AG08395 (cell line): ENCODE measurements around the gene IER3IP1.
"Not testable (repeated sequence)": the region's sequence is repeated elsewhere in the genome, so short reads cannot be mapped to it uniquely, and the experiment has no call there.

Experiments used
- DNase-seq: peaks from one replicate; pipeline ENCODE4 v3.0.0; 2012; ENCODE audit warnings: mixed read lengths, low spot score

Gene IER3IP1

DNA sequence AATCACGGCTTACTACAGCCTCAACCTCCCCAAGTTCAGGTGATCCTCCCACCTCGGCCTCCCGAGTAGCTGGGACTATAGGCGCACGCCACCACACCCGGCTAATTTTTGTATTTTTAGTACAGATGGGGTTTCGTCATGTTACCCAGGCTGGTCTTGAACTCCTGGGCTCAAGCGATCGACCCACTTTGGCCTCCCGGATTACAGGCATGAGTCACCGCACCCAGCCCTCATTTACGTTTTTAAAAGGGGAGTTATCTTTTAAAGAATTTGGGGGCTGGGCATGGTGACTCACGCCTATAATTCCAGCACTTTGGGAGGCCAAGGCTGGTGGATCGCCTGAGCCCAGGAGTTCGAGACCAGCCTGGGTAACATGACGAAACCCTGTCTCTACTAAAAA, 17.8 kb downstream of the IER3IP1 start:
- not testable (repeated sequence) for DNase-seq

DNA sequence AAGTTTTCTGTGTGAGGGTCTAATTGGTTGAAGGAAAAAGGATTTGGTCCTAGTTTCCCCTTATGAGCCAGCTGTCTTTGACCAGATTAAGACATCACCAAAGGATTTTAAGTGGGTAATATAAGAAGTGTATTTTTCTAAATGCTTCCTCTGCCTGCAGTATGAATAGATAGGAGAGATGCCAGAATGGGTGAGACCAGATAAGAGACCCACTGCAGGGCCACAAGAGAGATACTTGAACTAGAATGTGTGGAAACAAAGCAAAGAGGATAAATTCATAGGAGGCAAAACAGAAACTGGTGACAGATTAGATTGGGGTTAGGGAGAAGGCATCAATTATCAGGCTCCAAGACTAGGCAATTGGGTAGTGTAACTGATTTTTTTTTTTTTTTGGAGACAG, 24.7 kb downstream of the IER3IP1 start:
- DNase-seq = no peak

GRCh38 chr18:47150824-47151366, 25.3 kb downstream of the IER3IP1 start:
- no peak for DNase-seq

DNA sequence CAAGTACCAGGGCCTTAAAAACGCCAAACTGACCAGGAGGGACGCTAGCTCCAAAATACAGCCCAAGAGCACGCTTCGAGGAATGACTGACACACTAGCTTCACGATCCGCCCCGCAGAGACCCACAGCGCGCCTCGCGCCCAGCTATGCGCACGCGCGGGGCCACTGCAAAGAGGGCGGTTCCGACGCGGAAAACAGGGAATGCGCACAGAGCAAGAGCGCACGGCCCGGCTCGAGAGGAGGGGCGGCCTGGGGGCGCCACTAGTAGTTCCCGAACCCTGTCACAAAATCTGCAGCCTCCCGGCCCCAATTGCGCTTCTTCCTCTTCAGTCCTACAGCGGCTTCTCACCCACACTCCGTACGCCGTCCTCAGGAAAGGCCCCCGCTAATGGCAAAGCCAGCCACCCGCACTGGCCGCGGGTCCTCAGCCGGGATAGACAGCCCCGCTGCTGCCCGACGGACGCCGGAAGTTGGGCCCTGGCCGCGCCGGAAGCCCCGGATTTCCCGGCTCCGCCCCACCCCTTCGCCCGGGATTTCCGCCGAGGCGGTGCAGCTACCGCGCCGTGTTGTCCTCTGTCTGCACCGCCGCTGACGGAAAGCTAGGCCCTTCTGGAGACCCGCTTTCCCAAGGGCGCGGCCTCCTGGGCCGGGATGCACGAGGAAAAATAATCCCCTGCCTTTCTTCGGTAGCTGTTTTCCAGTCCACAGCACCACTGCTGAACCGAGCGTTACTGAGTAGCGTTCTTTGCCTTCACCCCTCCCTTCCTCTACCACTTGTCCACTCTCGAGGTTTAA, 25.9 kb downstream of the IER3IP1 start, which contains the start of gene HDHD2:
HDHD2 (minus strand) TSS at position 472 of the 795 bp plus-strand sequence. CDS start 14,061 bp downstream, outside the sequence.
- peak; percentile 90 for DNase-seq

GRCh38 chr18:47149457-47150028, 26.6 kb downstream of the IER3IP1 start:
- no peak for DNase-seq

DNA sequence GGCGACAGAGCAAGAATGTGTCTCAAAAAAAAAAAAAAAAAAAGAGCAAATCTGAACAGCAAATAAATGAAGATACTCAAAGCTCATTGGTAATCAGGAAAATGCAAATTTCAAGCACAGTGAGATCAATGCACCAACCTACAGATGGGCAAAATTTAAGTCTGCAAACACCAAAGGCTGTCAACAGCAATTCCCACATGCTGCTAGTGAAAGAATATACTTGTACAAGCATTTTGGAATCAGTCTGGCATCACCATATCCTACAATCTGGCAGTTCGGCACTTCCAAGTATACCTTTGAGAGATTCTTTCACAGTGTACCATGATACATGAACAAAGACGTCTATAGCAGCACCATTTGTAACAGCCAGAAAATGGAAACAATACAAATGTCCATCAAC, 30.0 kb downstream of the IER3IP1 start:
- no peak for DNase-seq

- DNase-seq = no peak
These were observed 32.2 kb downstream of the IER3IP1 start for GRCh38 chr18:47143899-47144485.

GRCh38 chr18:47143153-47143552, 33.0 kb downstream of the IER3IP1 start:
- DNase-seq = no peak

DNA sequence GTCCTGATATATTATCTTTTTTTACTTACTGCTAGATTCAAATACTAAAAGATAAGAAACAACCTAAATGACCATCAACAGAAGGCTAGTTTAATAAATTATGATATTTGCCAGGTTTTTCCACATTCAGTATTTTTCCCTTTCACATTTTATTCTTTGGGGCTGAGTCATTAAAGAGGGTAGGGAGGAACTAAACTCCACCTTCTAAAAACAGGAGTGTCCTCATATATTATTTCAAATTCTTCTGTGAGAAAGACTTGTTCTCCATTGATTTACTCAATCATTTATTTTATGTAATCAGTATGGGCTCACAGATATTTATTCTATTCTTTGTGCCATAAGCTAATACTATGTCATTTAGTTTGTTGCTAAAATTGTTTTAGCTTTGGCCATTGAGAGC, 34.9 kb downstream of the IER3IP1 start:
- DNase-seq = no peak

GRCh38 chr18:47121146-47121545, 55.0 kb downstream of the IER3IP1 start:
- no peak for DNase-seq

- DNase-seq = no peak
These were observed 55.7 kb downstream of the IER3IP1 start for GRCh38 chr18:47120428-47120827.

- peak; percentile 47 for DNase-seq
These were observed 57.2 kb downstream of the IER3IP1 start for GRCh38 chr18:47118981-47119380.

GRCh38 chr18:47115205-47115604, 61.0 kb downstream of the IER3IP1 start:
- DNase-seq = no peak

- DNase-seq = peak; percentile 70
These were observed 62.2 kb downstream of the IER3IP1 start for GRCh38 chr18:47113796-47114540.

- DNase-seq = no peak
These were observed 65.5 kb downstream of the IER3IP1 start for GRCh38 chr18:47110492-47111274.

- DNase-seq = no peak
These were observed 66.4 kb downstream of the IER3IP1 start for GRCh38 chr18:47109720-47110119.

GRCh38 chr18:47108998-47109405, 67.2 kb downstream of the IER3IP1 start:
- no peak for DNase-seq

DNA sequence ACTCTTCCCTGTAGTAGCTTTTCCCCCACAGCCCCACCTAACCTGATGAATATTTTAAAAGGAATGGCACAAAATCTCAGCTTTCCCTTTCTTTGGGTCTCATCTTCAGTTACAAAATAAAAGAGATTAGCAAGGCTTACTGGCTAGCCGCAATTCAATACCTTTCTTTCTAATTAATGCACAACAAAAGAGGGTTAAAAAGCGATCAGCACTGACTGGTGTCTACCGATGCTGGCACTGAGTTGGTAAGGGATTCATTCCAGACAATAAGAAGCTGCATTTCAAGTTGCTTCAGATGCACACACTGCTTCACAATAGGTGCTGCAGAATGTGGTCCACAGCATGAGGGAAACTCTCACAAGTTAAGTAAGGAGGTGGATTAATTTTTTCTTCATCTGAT, 67.8 kb downstream of the IER3IP1 start:
- no peak for DNase-seq
